NCI-H526 (cell line): Measurements from ENCODE around the gene ADCY5.

ENCODE experiments used
- DNase-seq, 2 experiments: peaks; one replicate each; lab custom pipeline; 2025; lab: John Stamatoyannopoulos, UW

The ADCY5 gene

GRCh38 chr3:123386477-123387040, 62.3 kb downstream of the ADCY5 start:
- DNase-seq: peak in 1 of 2 experiments; percentile 9

GRCh38 chr3:123385981-123386380, 62.9 kb downstream of the ADCY5 start:
- DNase-seq: no peak

GRCh38 chr3:123385499-123385898, 63.4 kb downstream of the ADCY5 start:
- DNase-seq: no peak

GRCh38 chr3:123385001-123385401, 63.9 kb downstream of the ADCY5 start:
- no peak for DNase-seq

- DNase-seq: no peak
Observed at GRCh38 chr3:123384256-123384655, 64.6 kb downstream of the ADCY5 start.

GRCh38 chr3:123383091-123384053, 65.5 kb downstream of the ADCY5 start:
- no peak for DNase-seq

- no peak for DNase-seq
Observed at GRCh38 chr3:123380261-123380660, 68.6 kb downstream of the ADCY5 start.

GRCh38 chr3:123379041-123379830, 69.7 kb downstream of the ADCY5 start:
- DNase-seq: no peak

GRCh38 chr3:123378409-123378915, 70.4 kb downstream of the ADCY5 start:
- no peak for DNase-seq

GRCh38 chr3:123377243-123377740, 71.6 kb downstream of the ADCY5 start:
- DNase-seq: no peak

- no peak for DNase-seq
Observed at GRCh38 chr3:123376451-123377242, 72.2 kb downstream of the ADCY5 start.

- no peak for DNase-seq
Observed at GRCh38 chr3:123375014-123375940, 73.6 kb downstream of the ADCY5 start.

- no peak for DNase-seq
Observed at GRCh38 chr3:123374016-123374415, 74.9 kb downstream of the ADCY5 start.

GRCh38 chr3:123373474-123373987, 75.4 kb downstream of the ADCY5 start:
- DNase-seq: no peak

GRCh38 chr3:123372686-123373473, 76.0 kb downstream of the ADCY5 start:
- DNase-seq: peak in 1 of 2 experiments; percentile 22

GRCh38 chr3:123371859-123372685, 76.8 kb downstream of the ADCY5 start:
- no peak for DNase-seq

GRCh38 chr3:123371426-123371825, 77.5 kb downstream of the ADCY5 start:
- DNase-seq: no peak

- DNase-seq: no peak
Observed at GRCh38 chr3:123370819-123371218, 78.1 kb downstream of the ADCY5 start.
